Thymus (tissue), 11 donors: Measurements from ENCODE around the gene RTN3. TPM values are rescaled to one million over a fixed set of nuclear protein-coding genes. Genes with fewer than 3 reads are reported as not detected.
A peak's percentile ranks its signal among the peaks of the same experiment; 100 is the strongest.
"Not testable (repeated sequence)": the region's sequence is repeated elsewhere in the genome, so short reads cannot be mapped to it uniquely, and the experiment has no call there.

Source experiments
- DNase-seq, 9 donors: peaks; one replicate each; pipeline ENCODE4 v3.0.0-alpha.2; 2013; ENCODE audit warnings: low spot score in 9 of 9, low read depth in 6 of 9, missing footprints in 1 of 9
- H3K27ac ChIP-seq, 2 donors: one replicate each; pipeline ENCODE4 v1.5.1; 2013; ENCODE audit warnings: control low read depth in 1 of 2, low read depth in 1 of 2, low read length in 1 of 2, mild to moderate bottlenecking in 1 of 2, moderate library complexity in 1 of 2
- H3K27me3 ChIP-seq, 2 donors: one replicate each; pipeline ENCODE4 v1.5.1; 2013; ENCODE audit warnings: low read length in 1 of 2; ENCODE audit not compliant: control insufficient read depth in 2 of 2, insufficient read depth in 1 of 2
- H3K36me3 ChIP-seq, 2 donors: one replicate each; pipeline ENCODE4 v1.5.1; 2013; ENCODE audit warnings: low read length in 1 of 2, mild to moderate bottlenecking in 1 of 2, moderate library complexity in 1 of 2; ENCODE audit not compliant: control insufficient read depth in 2 of 2, insufficient read depth in 2 of 2
- H3K4me1 ChIP-seq, 2 donors: one replicate each; pipeline ENCODE4 v1.5.1; 2013; ENCODE audit warnings: low read length in 2 of 2; ENCODE audit not compliant: control insufficient read depth in 2 of 2, insufficient read depth in 2 of 2
- H3K4me3 ChIP-seq, 2 donors: one replicate each; pipeline ENCODE4 v1.5.1; 2013; ENCODE audit warnings: low read length in 2 of 2, control low read depth in 1 of 2, mild to moderate bottlenecking in 1 of 2
- H3K9me3 ChIP-seq, 2 donors: one replicate each; pipeline ENCODE4 v1.5.1; 2013; ENCODE audit warnings: low read length in 1 of 2, mild to moderate bottlenecking in 1 of 2; ENCODE audit not compliant: control insufficient read depth in 2 of 2, insufficient read depth in 1 of 2
- WGBS: extraction: QIAGEN DNeasy Blood & Tissue Kit; methylation state at CpG from one replicate; pipeline ENCODE4 v1.1.7; 2013; 5-methylcytosine and 5-hydroxymethylcytosine counted together
- polyA plus RNA-seq: library from polyadenylated mRNA; stranded (reverse); fragments of 200-250 nt; gene quantifications from one replicate; pipeline ENCODE4 v1.2.3, GENCODE V29; 2013
- total RNA-seq: library from RNA; stranded (reverse); fragments of 120-200 nt; gene quantifications from one replicate; pipeline ENCODE4 v1.2.4, GENCODE V29; 2013
- donor health status: healthy.

Gene RTN3
- total and polyA plus RNA-seq, 2 donors: 26.0 to 57.7 TPM

GRCh38 chr11:63672936-63673539 is 8.3 kb upstream of the RTN3 start:
- no peaks in the 10 kb centered on the region for H3K36me3 ChIP-seq
- no peaks in the 10 kb centered on the region for H3K27me3 ChIP-seq
- no peak overlapping the region for H3K4me3 ChIP-seq
- WGBS: 92% methylated on average over 1 of the region's 1 CpG
- no peak for DNase-seq
- H3K4me1 ChIP-seq: peaks cover 0 to 6% of the 10 kb centered on the region in 2 donors
- H3K27ac ChIP-seq: no peak overlapping the region
- peaks cover 0 to 3% of the 10 kb centered on the region in 2 donors for H3K9me3 ChIP-seq

DNA sequence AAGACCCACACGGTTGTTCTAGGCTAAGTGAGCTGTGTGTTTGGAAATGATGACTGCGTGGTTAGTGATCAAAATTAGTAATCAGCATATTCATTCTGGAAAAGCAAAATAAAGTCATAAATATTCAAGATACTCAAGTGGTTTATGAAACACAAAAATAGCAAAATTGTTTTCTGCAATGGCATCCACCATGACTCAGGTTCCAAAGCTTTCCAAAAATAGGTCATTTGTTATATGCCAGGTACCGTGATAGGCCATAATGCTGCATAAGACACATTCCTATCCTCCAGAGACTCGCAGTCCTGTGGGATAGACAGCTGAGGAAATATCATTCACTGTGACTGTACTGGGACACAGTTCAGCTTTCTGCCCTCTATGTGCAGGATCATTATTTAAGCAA is 7.7 kb upstream of the RTN3 start:
- Histone ChIP-seq H3K36me3 (no peaks in the 10 kb centered on the region), H3K4me1 (peaks cover 0 to 6% of the 10 kb centered on the region in 2 donors), H3K4me3 (no peak overlapping the region), H3K27ac (no peak overlapping the region), H3K27me3 (no peaks in the 10 kb centered on the region), H3K9me3 (peaks cover 0 to 3% of the 10 kb centered on the region in 2 donors)
- DNase-seq: no peak
- WGBS: 93% methylated on average over 4 of the region's 4 CpGs

GRCh38 chr11:63680834-63681320 is 423 bp upstream of the RTN3 start:
- 25% methylated on average over 18 of the region's 18 CpGs for WGBS
- Histone ChIP-seq H3K27me3 (no peaks in the 10 kb centered on the region), H3K4me1 (peaks cover 8 to 10% of the 10 kb centered on the region in 2 donors), H3K4me3 (peak overlapping the region; percentile 86 to 88), H3K9me3 (no peaks in the 10 kb centered on the region), H3K36me3 (no peaks in the 10 kb centered on the region), H3K27ac (peak overlapping the region in 1 of 2 donors; percentile 26)
- DNase-seq: peak in 1 of 9 donors; percentile 8

DNA sequence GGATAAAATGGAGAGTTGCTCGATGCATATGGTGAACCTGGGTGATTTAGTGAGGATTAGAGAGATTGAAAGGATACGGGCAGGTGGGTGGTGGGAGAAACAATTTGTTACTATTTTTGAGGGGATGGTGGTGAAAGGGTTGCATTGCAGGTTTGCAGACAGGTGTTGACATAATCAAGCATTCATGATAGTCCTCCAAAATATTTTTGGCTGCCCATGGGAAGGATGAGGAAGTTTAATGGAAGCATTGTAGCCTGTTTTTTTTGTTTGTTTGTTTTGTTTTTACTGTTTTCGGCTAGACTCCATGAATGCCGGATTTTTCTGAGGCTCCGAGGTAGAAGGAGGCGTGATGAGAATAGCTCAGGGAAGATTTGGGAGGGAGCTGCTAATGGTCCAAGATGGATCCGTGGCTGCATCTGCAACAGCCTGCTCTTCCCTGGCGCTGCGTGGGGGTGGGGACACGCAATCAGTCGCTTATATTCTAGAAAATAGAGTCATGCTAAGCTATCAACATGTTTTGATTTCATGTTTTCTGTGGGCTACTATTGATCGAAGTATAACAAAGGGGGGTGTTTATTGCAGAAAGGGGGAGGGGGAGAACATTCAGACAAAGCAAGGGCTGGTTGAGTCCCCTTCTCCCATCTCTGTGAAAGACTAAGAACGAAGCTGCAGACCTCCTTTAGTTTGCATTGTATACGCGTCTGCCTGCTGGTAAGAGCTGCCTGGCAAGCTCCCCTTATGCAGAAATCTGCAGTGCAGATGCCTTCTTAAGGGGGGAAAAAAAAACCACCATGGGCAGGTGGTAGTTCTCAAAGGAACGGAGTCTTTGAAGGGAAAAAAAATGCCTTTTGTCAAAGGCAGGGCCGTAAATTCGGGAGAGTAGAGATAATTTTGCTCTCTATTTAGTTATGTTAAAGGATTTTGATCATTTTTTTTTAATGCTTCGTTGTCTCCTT is 1.0 kb downstream of the RTN3 start:
- Histone ChIP-seq H3K4me1 (peaks cover 8 to 10% of the 10 kb centered on the region in 2 donors), H3K36me3 (no peaks in the 10 kb centered on the region), H3K27ac (peak overlapping the region; percentile 87 to 98), H3K9me3 (no peaks in the 10 kb centered on the region), H3K27me3 (no peaks in the 10 kb centered on the region), H3K4me3 (peak overlapping the region; percentile 86 to 88)
- DNase-seq: peak in 7 of 9 donors; percentile 49 to 84 (median 64)
- WGBS: 1% methylated on average over 19 of the region's 19 CpGs

DNA sequence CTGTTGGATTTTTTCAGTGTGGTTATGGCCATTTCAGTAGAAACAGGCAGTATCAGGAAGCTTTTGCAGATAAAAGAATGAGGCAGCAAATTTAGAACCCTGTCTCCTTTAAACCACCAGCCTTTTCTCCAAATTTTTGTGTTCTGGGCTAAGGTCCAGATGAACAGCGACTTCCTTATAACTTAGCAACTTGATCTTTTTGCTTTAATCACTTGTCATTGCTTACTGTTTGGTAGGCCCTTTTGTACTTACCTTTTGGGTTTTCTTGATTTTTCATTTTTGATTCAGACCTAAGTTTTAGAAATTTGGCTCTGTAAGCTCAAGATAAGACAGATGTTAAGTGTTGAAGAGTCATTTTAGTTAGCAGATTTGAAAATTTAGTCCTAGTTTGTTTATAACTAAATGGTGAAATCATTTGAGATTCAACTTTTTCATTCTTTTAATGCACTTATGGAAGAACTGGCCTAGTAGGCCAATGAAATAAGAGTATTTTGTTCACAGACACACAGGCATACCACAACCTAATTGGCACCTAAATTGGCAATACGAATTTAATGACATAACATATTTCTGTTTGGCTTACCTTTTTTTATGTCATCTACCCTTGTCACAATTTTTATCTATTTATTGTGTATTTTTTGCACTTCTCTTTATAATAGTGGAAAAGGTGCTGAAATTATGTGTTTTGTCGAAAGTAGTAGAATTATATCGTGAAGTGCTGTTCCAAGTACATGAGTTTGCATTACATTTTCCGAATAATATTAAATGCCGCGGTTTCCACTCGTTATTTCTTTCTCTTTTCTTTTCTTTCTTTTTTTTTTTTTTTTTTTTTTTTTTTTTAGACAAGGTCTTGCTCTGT is 2.1 kb downstream of the RTN3 start:
- DNase-seq: no peak
- Histone ChIP-seq H3K4me1 (peaks cover 8 to 10% of the 10 kb centered on the region in 2 donors), H3K36me3 (no peaks in the 10 kb centered on the region), H3K27me3 (no peaks in the 10 kb centered on the region), H3K9me3 (no peaks in the 10 kb centered on the region), H3K4me3 (peak overlapping the region; percentile 86 to 88), H3K27ac (peak overlapping the region in 1 of 2 donors; percentile 98)
- 85% methylated on average over 8 of the region's 8 CpGs for WGBS

GRCh38 chr11:63685158-63685721 is 3.9 kb downstream of the RTN3 start:
- DNase-seq, H3K27ac ChIP-seq, H3K9me3 ChIP-seq, H3K4me3 ChIP-seq, H3K36me3 ChIP-seq, H3K27me3 ChIP-seq: not testable (repeated sequence)
- H3K4me1 ChIP-seq: peaks cover 8 to 10% of the 10 kb centered on the region in 2 donors
- WGBS: 95% methylated on average over 7 of the region's 7 CpGs

DNA sequence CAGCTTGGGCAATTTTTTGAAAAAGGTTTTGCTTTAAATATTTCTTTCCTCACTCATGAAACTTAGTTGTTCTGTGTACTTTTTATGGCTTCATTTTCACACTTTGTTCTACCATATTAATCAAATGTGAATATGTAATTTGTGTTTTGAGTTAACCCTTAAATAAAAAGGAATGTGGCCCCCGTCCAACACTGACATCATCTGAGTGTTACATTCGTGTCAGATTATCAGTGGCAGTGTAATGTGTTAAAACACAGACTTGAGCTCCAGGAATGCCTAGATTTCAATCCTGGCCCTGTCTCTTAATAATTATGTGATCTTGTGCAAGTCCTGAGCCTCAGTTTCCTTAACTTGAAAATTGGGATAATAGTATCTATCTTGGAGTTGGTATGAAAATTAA is 5.6 kb downstream of the RTN3 start:
- Histone ChIP-seq H3K9me3 (no peaks in the 10 kb centered on the region), H3K36me3 (no peaks in the 10 kb centered on the region), H3K27me3 (no peaks in the 10 kb centered on the region), H3K4me1 (peaks cover 2 to 3% of the 10 kb centered on the region in 2 donors), H3K4me3 (no peak overlapping the region), H3K27ac (no peak overlapping the region)
- 93% methylated on average over 2 of the region's 2 CpGs for WGBS
- DNase-seq: no peak

DNA sequence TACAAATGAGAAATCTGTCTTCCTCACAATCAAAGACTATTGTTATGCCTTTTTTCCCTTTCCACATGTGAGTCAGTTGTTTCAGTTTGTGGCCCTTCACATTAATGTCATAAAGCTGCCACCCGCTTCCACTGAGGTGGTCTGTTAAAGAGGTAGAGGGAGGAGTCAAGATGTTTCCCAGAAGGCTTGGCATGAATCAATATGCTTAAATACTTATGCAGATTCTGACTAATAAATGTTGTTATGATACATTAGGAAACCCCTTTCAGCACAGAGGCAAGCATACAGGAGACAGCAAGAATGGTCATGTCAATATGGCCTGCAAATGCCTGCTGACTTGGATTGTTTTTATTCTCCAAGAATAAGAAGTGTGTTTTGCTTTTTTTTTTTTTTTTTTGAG is 6.5 kb downstream of the RTN3 start:
- H3K4me1 ChIP-seq: peaks cover 2 to 3% of the 10 kb centered on the region in 2 donors
- WGBS: 98% methylated on average over 1 of the region's 1 CpG

More for the DNA sequence above, 6.5 kb downstream of the RTN3 start:
- H3K27ac ChIP-seq: no peak overlapping the region
- H3K27me3 ChIP-seq: no peaks in the 10 kb centered on the region
- DNase-seq: no peak
- no peak overlapping the region for H3K4me3 ChIP-seq
- no peaks in the 10 kb centered on the region for H3K9me3 ChIP-seq
- no peaks in the 10 kb centered on the region for H3K36me3 ChIP-seq
